Thyroid gland (tissue), 4 donors: ENCODE measurements around the gene RAPGEF6. TPM values are rescaled to one million over a fixed set of nuclear protein-coding genes. Genes with fewer than 3 reads are reported as not detected.

Experiments
- DNase-seq, 2 donors: peaks; one replicate each; pipeline ENCODE4 v3.0.0-alpha.2; 2019
- H3K27ac ChIP-seq, 3 donors: fragments of 200-600 bp; sonication (generic); 1 replicate in 2 of 3; 2 replicates in 1 of 3; pipeline ENCODE4 v1.5.1; 2016 to 2019; ENCODE audit warnings: mild to moderate bottlenecking in 1 of 3, moderate library complexity in 1 of 3
- H3K27me3 ChIP-seq: fragments of 200-600 bp; sonication (generic); one replicate; pipeline ENCODE4 v1.5.1; 2019
- H3K36me3 ChIP-seq, 2 donors: fragments of 200-600 bp; sonication (generic); one replicate each; pipeline ENCODE4 v1.5.1; 2016 to 2019
- H3K4me1 ChIP-seq, 2 donors: fragments of 200-600 bp; sonication (generic); one replicate each; pipeline ENCODE4 v1.5.1; 2017 to 2019
- H3K4me3 ChIP-seq, 3 donors: fragments of 200-600 bp; sonication (generic); replicated peaks in 1 of 3; 1 replicate in 2 of 3; 2 replicates in 1 of 3; pipeline ENCODE4 v1.5.1; 2016; ENCODE audit warnings: mild to moderate bottlenecking in 1 of 3
- H3K9me3 ChIP-seq: fragments of 200-600 bp; sonication (generic); one replicate; pipeline ENCODE4 v1.5.1; 2017
- CTCF ChIP-seq, 6 experiments: fragments of 200-600 bp in 3 of 6; fragments of 450-650 bp in 3 of 6; sonication (generic) in 3 of 6; IDR thresholded peaks; one replicate each; pipeline ENCODE4 v1.5.1; 2016 to 2019; ENCODE audit warnings: antibody characterized with exemption in 6 of 6, mild to moderate bottlenecking in 2 of 6, inconsistent platforms in 1 of 6, moderate library complexity in 1 of 6
- POLR2A ChIP-seq, 2 donors: fragments of 450-650 bp; IDR thresholded peaks; one replicate each; pipeline ENCODE4 v1.6.1; 2017; ENCODE audit warnings: antibody characterized with exemption in 2 of 2, mild to moderate bottlenecking in 2 of 2, moderate library complexity in 1 of 2
- WGBS, 2 donors: methylation state at CpG; one replicate each; pipeline ENCODE4 v1.1.5; 2017; 5-methylcytosine and 5-hydroxymethylcytosine counted together
- intact Hi-C: fragments of 100-400 bp; cut with DNase I; formaldehyde crosslinking; loops from one replicate; pipeline ENCODE4 v1.15.1; 2023
- total RNA-seq, 4 donors: library from RNA; depleted of rRNA; stranded (reverse); fragments of >200 nt; gene quantifications; one replicate each; pipeline ENCODE4 v1.2.3, GENCODE V29; 2016

The RAPGEF6 gene
- total RNA-seq, 4 donors from 2014 or later = 20.2 to 36.4 (median 25.2) TPM

GRCh38 chr5:131619102-131619501, 15.9 kb downstream of the RAPGEF6 start:
- DNase-seq = no peak
- Histone ChIP-seq H3K4me3 (no peak overlapping the region), H3K36me3 (no peaks in the 10 kb centered on the region), H3K27me3 (no peaks in the 10 kb centered on the region), H3K27ac (no peak overlapping the region), H3K4me1 (peaks cover 7% of the 10 kb centered on the region in 2 donors), H3K9me3 (no peaks in the 10 kb centered on the region)
- intact Hi-C loops = no loop called here
- 83 to 88% methylated on average over 8 of the region's 8 CpGs for WGBS, 2 donors
- no peak for TF ChIP-seq CTCF (IDR thresholded peaks at IDR 0.05)
- no peak for TF ChIP-seq POLR2A (IDR thresholded peaks at IDR 0.05)

- H3K9me3 ChIP-seq = no peaks in the 10 kb centered on the region
- no peak for DNase-seq
- TF ChIP-seq CTCF (IDR thresholded peaks at IDR 0.05) (no peak), POLR2A (IDR thresholded peaks at IDR 0.05) (no peak)
- intact Hi-C loops = no loop called here
- no peaks in the 10 kb centered on the region for H3K36me3 ChIP-seq
- WGBS, 2 donors = 91 to 94% methylated on average over 11 of the region's 11 CpGs
- peaks cover 7% of the 10 kb centered on the region in 2 donors for H3K4me1 ChIP-seq
- no peak overlapping the region for H3K27ac ChIP-seq
- H3K27me3 ChIP-seq = no peaks in the 10 kb centered on the region
- H3K4me3 ChIP-seq = no peak overlapping the region
These were observed 17.7 kb downstream of the RAPGEF6 start for GRCh38 chr5:131617140-131617822.

GRCh38 chr5:131615957-131616356, 19.1 kb downstream of the RAPGEF6 start:
- DNase-seq = no peak
- Histone ChIP-seq H3K27ac (no peak overlapping the region), H3K9me3 (no peaks in the 10 kb centered on the region), H3K36me3 (no peaks in the 10 kb centered on the region), H3K27me3 (no peaks in the 10 kb centered on the region), H3K4me3 (no peak overlapping the region), H3K4me1 (peaks cover 7% of the 10 kb centered on the region in 2 donors)
- intact Hi-C loops = no loop called here
- no peak for TF ChIP-seq POLR2A (IDR thresholded peaks at IDR 0.05)
- TF ChIP-seq CTCF (IDR thresholded peaks at IDR 0.05) = no peak
- 87 to 92% methylated on average over 2 of the region's 2 CpGs for WGBS, 2 donors

GRCh38 chr5:131613423-131613822, 21.6 kb downstream of the RAPGEF6 start:
- DNase-seq = no peak
- H3K4me1 ChIP-seq = peaks cover 7% of the 10 kb centered on the region in 2 donors
- intact Hi-C loops = no loop called here
- H3K27me3 ChIP-seq = no peaks in the 10 kb centered on the region
- no peak overlapping the region for H3K4me3 ChIP-seq
- H3K9me3 ChIP-seq = no peaks in the 10 kb centered on the region
- TF ChIP-seq POLR2A (IDR thresholded peaks at IDR 0.05) = no peak
- no peak for TF ChIP-seq CTCF (IDR thresholded peaks at IDR 0.05)
- no peak overlapping the region for H3K27ac ChIP-seq
- no peaks in the 10 kb centered on the region for H3K36me3 ChIP-seq

GRCh38 chr5:131611064-131611381, 24.0 kb downstream of the RAPGEF6 start:
- peaks cover 7% of the 10 kb centered on the region in 2 donors for H3K4me1 ChIP-seq
- H3K4me3 ChIP-seq = no peak overlapping the region
- H3K27ac ChIP-seq = no peak overlapping the region
- intact Hi-C loops = no loop called here
- no peaks in the 10 kb centered on the region for H3K36me3 ChIP-seq
- DNase-seq = no peak
- no peaks in the 10 kb centered on the region for H3K9me3 ChIP-seq
- H3K27me3 ChIP-seq = no peaks in the 10 kb centered on the region
- TF ChIP-seq CTCF (IDR thresholded peaks at IDR 0.05) (no peak), POLR2A (IDR thresholded peaks at IDR 0.05) (no peak)
- WGBS, 2 donors = 96 to 100% methylated on average over 2 of the region's 2 CpGs
